Effector CD4-positive, alpha-beta T cell (primary cell): ENCODE results near the gene FNDC3B.

ENCODE experiments used
- DNase-seq: peaks from one replicate; pipeline ENCODE4 v3.0.0-alpha.2; 2020

Gene FNDC3B

GRCh38 chr3:172321035-172321434, 281.7 kb downstream of the FNDC3B start:
- no peak for DNase-seq

- DNase-seq, result no peak
Measured at GRCh38 chr3:172323894-172324610, 284.7 kb downstream of the FNDC3B start.

- DNase-seq, result no peak
Measured at GRCh38 chr3:172324611-172325203, 285.3 kb downstream of the FNDC3B start.

DNA sequence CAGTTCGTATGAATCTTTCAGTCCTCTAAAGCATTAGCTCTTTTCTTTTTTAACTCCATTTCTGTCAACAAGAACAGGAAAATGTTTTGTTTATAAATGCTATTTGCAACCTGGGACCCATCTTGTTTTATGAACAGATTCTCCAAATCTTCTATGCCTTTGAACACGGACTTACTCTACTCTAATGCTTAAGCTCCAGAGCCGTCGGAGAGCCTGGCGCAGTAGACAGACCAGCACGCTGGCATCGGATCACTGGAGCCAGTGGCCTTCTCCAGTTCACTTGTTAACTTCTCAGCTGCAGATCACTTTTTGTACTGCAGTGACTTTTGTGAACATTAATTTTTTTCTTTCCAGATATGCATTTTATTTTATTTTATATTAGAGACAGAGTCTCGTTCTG, 286.1 kb downstream of the FNDC3B start:
- no peak for DNase-seq

GRCh38 chr3:172326993-172327392, 287.6 kb downstream of the FNDC3B start:
- no peak for DNase-seq

- no peak for DNase-seq
Measured at GRCh38 chr3:172328282-172328681, 288.9 kb downstream of the FNDC3B start.

- DNase-seq, result no peak
Measured at GRCh38 chr3:172329070-172329469, 289.7 kb downstream of the FNDC3B start.

- no peak for DNase-seq
Measured at GRCh38 chr3:172330413-172330812, 291.0 kb downstream of the FNDC3B start.

- DNase-seq, result peak; percentile 43
Measured at GRCh38 chr3:172332256-172333041, 293.1 kb downstream of the FNDC3B start.

- DNase-seq, result no peak
Measured at GRCh38 chr3:172333042-172333377, 293.6 kb downstream of the FNDC3B start.

- no peak for DNase-seq
Measured at GRCh38 chr3:172333692-172334457, 294.5 kb downstream of the FNDC3B start.

- no peak for DNase-seq
Measured at GRCh38 chr3:172334671-172335207, 295.4 kb downstream of the FNDC3B start.

- no peak for DNase-seq
Measured at GRCh38 chr3:172339892-172340291, 300.5 kb downstream of the FNDC3B start.

DNA sequence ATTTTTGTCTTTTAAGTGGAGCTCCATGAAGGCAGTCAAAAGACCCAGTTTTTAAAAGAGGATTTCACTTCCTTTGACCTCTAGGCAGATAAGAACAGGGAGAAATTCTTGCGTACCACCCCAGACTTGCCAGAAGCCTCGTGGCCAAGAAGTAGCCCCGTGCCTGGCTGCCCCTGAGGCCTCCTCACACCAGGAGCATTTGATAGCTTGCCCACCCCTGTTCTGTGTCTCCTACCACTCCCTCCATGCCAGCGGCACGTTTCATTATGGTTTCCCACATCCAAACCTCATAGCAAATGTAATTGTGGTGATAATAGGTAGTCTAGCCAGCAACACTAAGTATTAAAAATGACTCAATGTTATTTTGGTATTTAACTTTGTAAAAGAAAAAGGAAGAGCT, 301.2 kb downstream of the FNDC3B start:
- no peak for DNase-seq

DNA sequence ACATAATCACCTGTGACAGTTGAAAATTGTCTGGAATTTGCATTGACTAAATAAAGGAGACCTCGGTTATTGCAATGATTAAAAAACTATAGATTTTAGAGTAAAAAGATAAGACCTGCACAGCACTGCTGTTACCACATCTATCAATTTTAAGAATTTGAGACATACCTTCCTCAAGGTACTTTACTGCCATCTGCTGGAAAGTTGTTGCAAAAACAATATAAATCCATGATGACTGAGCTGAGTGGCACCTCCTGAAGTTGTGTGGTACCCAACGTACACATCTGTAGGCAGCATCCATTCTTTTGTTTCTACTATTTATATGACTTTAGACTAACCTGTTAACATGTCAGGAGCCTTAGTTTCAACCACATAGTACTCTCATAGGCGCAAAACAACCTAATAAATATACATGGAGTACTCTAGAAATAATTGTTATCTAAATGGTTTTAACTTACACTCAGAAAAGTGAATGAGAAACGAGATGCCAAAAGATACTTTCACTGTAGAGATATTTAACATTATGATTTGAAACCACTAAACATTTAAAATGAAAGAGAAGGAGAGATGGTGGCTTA, 302.2 kb downstream of the FNDC3B start:
- DNase-seq, result peak; percentile 8

- no peak for DNase-seq
Measured at GRCh38 chr3:172342097-172342659, 302.8 kb downstream of the FNDC3B start.

DNA sequence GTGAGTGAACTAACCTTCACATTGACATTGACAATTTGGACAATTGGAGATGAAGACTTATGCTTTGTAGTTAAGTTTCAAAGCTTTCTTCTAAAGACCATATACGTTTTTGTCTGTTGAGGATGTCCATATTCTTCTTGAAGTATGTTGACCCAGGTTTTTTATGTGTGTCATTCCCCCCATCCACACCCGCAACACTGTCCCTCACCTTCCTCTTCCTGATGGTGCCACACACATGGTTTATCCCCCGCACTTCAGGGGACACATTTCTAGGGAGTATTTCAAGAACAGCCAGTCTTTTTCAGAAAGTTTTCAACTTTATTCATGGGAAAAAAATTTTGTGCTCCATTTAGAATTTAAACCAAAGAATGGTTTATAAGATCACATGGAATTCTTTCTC, 303.7 kb downstream of the FNDC3B start:
- no peak for DNase-seq

DNA sequence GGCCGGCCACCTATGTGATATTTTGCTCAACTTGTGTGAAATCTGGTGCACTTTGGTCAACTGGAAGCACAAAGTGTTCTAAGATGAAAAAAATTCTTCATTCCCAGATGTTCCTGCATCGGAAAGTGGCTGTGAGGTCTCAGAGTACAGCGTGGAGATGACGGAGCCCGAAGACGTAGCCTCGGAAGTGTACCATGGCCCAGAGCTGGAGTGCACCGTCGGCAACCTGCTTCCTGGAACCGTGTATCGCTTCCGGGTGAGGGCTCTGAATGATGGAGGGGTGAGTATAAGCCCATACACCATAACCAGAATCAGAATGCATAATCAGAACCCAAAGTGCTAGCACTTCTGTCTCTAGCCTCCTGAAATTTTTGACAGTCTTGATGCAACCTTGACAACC, 304.6 kb downstream of the FNDC3B start:
- DNase-seq, result no peak

- no peak for DNase-seq
Measured at GRCh38 chr3:172346161-172346560, 306.8 kb downstream of the FNDC3B start.

DNA sequence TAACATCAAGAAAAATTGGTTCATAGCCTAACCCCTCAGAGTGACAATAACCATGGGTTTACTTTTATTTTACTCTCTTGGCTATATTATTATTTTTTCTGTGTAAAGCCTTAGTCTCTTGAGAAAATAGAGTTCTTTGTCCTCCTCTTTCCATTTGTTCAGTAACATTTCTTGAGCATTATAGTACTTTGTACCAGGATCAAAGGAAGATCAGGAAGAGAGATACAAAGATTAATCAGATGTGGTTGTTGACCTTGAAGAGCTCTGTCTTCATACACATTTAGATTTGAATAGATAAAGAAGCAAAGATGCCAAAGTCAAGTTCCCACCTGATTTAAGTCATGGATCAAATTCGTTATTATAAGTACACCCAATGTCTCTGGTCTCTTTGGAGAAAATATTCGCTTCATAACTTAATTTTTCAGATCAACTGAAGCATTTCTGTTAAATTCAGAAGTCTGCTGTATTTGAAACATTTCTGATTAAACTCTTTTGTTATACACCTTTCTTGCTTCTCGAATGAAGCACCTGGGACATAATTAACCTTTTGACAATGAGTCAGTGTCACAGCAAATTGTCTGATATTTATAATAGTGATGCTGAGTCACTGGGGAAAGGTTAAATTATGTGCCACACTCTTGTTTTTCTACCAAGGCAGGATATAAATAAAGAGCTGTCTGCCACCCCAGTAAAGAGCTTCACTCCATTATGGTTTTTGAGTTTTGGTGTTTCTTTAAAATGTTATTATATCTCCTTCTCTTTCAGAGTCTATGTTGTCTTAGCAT, 308.7 kb downstream of the FNDC3B start:
- no peak for DNase-seq

DNA sequence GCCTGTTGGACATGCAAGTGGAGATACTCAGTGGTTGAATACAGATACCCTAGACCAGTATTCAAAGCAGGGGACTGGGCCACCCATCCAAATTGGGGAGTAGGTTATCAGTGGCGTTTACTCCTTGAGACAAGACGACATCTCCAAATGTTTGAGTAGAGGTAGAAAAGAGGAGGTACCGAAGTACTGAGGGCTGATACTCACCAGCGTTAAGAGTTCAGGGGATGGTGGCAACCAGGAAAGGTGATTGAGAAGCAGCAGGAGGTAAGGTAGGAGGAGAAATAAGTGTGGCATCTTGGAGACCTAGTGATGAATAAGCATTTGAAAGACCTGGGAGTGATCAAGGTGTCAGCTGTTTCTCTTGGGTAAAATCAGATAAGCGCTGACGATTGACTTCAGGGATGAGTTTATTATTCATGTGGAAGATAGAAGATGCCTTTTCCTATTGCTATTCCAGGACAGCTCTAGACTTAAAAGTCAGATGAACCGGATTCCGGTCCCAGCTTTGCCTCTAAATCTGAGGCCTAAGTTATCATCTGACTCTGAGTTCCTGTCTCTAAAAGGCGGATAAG, 312.6 kb downstream of the FNDC3B start:
- DNase-seq, result no peak
